Brain microvascular endothelial cell (primary cell): ENCODE measurements around the gene CHRNA4.
"Not testable (repeated sequence)": the region's sequence is repeated elsewhere in the genome, so short reads cannot be mapped to it uniquely, and the experiment has no call there.

ENCODE experiments used
- DNase-seq: peaks from one replicate; pipeline ENCODE4 v3.0.0-alpha.2; 2020
- H3K27ac ChIP-seq: fragments of 250-450 bp; sonication (Bioruptor Pico); 2 replicates; pipeline ENCODE4 v1.5.1; 2020; ENCODE audit warnings: mild to moderate bottlenecking, moderate library complexity
- H3K27me3 ChIP-seq: fragments of 250-450 bp; sonication (Bioruptor Pico); replicated peaks from 2 replicates; pipeline ENCODE4 v1.5.1; 2020; ENCODE audit warnings: mild to moderate bottlenecking
- H3K36me3 ChIP-seq: fragments of 250-450 bp; sonication (Bioruptor Pico); replicated peaks from 2 replicates; pipeline ENCODE4 v1.5.1; 2020; ENCODE audit warnings: mild to moderate bottlenecking
- H3K4me3 ChIP-seq: 2 replicates; pipeline ENCODE4 v1.5.1; 2011; ENCODE audit warnings: low read depth, mild to moderate bottlenecking, control low read depth, low read length, moderate library complexity
- CTCF ChIP-seq: IDR thresholded peaks from 2 replicates; pipeline ENCODE4 v1.5.1; 2011; ENCODE audit warnings: low read depth, mild to moderate bottlenecking, moderate library complexity, low read length, control low read depth, inconsistent platforms; ENCODE audit errors: missing control alignments
- in situ Hi-C: cut with HindIII; loops from 2 replicates; pipeline ENCODE4 v1.10.0; 2017; ENCODE audit warnings: low sequenced_read_pairs, low pct_ligation_motif_present

Gene CHRNA4

GRCh38 chr20:63308218-63308911, 52.8 kb downstream of the CHRNA4 start:
- Histone ChIP-seq H3K4me3 (no peak overlapping the region), H3K27me3 (no peaks in the 10 kb centered on the region), H3K36me3 (no peaks in the 10 kb centered on the region), H3K27ac (no peak overlapping the region)
- no peak for DNase-seq
- TF ChIP-seq CTCF: no peak
- in situ Hi-C loops: no loop called here

- Histone ChIP-seq H3K4me3 (no peak overlapping the region), H3K27ac (no peak overlapping the region), H3K36me3 (no peaks in the 10 kb centered on the region), H3K27me3 (no peaks in the 10 kb centered on the region)
- DNase-seq: no peak
- in situ Hi-C loops: no loop called here
- no peak for TF ChIP-seq CTCF
Measured at GRCh38 chr20:63307538-63308217, 53.5 kb downstream of the CHRNA4 start.

GRCh38 chr20:63306673-63307537, 54.2 kb downstream of the CHRNA4 start:
- Histone ChIP-seq H3K27ac (no peak overlapping the region), H3K27me3 (no peaks in the 10 kb centered on the region), H3K36me3 (no peaks in the 10 kb centered on the region), H3K4me3 (no peak overlapping the region)
- DNase-seq: no peak
- no peak for TF ChIP-seq CTCF
- in situ Hi-C loops: no loop called here

GRCh38 chr20:63305933-63306672, 55.0 kb downstream of the CHRNA4 start:
- H3K27ac ChIP-seq, H3K4me3 ChIP-seq, DNase-seq, in situ Hi-C loops, H3K36me3 ChIP-seq, H3K27me3 ChIP-seq: not testable (repeated sequence)

GRCh38 chr20:63305393-63305792, 55.8 kb downstream of the CHRNA4 start:
- Histone ChIP-seq H3K36me3 (no peaks in the 10 kb centered on the region), H3K4me3 (no peak overlapping the region), H3K27ac (no peak overlapping the region), H3K27me3 (no peaks in the 10 kb centered on the region)
- in situ Hi-C loops: no loop called here
- DNase-seq: no peak
- no peak for TF ChIP-seq CTCF
